ENCODE results near the gene ENO2. TPM values are rescaled to one million over a fixed set of nuclear protein-coding genes. Genes with fewer than 3 reads are reported as not detected.

ENO2 gene
- total RNA-seq, 1 experiment from 2014 or later = 33.5 TPM

- no peak for DNase-seq (ENCODE audit: low read depth, low spot score)
- in situ Hi-C loops (cut with HindIII; ENCODE audit: low pct_unique_long_range_greater_than_20kb, low sequenced_read_pairs) = no loop called here
- Histone ChIP-seq H3K4me3 (ENCODE audit: low read depth in 2 of 2, low read length in 2 of 2) (no peak overlapping the region), H3K27ac (ENCODE audit: low read length) (no peak overlapping the region), H3K36me3 (ENCODE audit: control insufficient read depth, insufficient read depth, low read length) (no peaks in the 10 kb centered on the region), H3K9me3 (ENCODE audit: control insufficient read depth, insufficient read depth, low read depth, low read length) (no peaks in the 10 kb centered on the region), H3K4me1 (ENCODE audit: control insufficient read depth, insufficient read depth, low read length) (no peaks in the 10 kb centered on the region; the same call in 1 of the 2 replicates), H3K27me3 (ENCODE audit: control insufficient read depth, insufficient read depth, low read length) (no peaks in the 10 kb centered on the region)
- no peak for ATAC-seq
- TF ChIP-seq POLR2AphosphoS5 (IDR thresholded peaks at IDR 0.05; ENCODE audit: low read depth, low read length) = no peak
- TF ChIP-seq, protein P1, sequence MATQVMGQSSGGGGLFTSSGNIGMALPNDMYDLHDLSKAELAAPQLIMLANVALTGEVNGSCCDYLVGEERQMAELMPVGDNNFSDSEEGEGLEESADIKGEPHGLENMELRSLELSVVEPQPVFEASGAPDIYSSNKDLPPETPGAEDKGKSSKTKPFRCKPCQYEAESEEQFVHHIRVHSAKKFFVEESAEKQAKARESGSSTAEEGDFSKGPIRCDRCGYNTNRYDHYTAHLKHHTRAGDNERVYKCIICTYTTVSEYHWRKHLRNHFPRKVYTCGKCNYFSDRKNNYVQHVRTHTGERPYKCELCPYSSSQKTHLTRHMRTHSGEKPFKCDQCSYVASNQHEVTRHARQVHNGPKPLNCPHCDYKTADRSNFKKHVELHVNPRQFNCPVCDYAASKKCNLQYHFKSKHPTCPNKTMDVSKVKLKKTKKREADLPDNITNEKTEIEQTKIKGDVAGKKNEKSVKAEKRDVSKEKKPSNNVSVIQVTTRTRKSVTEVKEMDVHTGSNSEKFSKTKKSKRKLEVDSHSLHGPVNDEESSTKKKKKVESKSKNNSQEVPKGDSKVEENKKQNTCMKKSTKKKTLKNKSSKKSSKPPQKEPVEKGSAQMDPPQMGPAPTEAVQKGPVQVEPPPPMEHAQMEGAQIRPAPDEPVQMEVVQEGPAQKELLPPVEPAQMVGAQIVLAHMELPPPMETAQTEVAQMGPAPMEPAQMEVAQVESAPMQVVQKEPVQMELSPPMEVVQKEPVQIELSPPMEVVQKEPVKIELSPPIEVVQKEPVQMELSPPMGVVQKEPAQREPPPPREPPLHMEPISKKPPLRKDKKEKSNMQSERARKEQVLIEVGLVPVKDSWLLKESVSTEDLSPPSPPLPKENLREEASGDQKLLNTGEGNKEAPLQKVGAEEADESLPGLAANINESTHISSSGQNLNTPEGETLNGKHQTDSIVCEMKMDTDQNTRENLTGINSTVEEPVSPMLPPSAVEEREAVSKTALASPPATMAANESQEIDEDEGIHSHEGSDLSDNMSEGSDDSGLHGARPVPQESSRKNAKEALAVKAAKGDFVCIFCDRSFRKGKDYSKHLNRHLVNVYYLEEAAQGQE (IDR thresholded peaks at IDR 0.05; ENCODE audit: insufficient read depth in 1 of 2, low read depth in 2 of 2, low read length in 1 of 2) = no peak
- TF ChIP-seq SIN3A (IDR thresholded peaks at IDR 0.05; ENCODE audit: borderline replicate concordance, insufficient read depth, low read depth, low read length) = no peak
- TF ChIP-seq CTCF (IDR thresholded peaks at IDR 0.05) = no peak
- TF ChIP-seq TCF7L2 (IDR thresholded peaks at IDR 0.05; ENCODE audit: low read depth, low read length) = no peak
- ChIA-PET POLR2A (no interaction called here), CTCF (no interaction called here)
- BruUV-seq (replicated peaks) = no TSS peak
- intact Hi-C loops (cut with micrococcal nuclease; ENCODE audit: unreplicated experiment) = no loop called here
Measured at GRCh38 chr12:6902448-6902847, 11.9 kb upstream of the ENO2 start.

GRCh38 chr12:6903722-6904121, 10.7 kb upstream of the ENO2 start:
- ChIA-PET POLR2A (no interaction called here), CTCF (no interaction called here)
- H3K4me3 ChIP-seq (ENCODE audit: low read depth in 2 of 2, low read length in 2 of 2) = no peak overlapping the region
- H3K27me3 ChIP-seq (ENCODE audit: control insufficient read depth, insufficient read depth, low read length) = no peaks in the 10 kb centered on the region
- no peak for TF ChIP-seq SIN3A (IDR thresholded peaks at IDR 0.05; ENCODE audit: borderline replicate concordance, insufficient read depth, low read depth, low read length)
- no peak for TF ChIP-seq TCF7L2 (IDR thresholded peaks at IDR 0.05; ENCODE audit: low read depth, low read length)
- TF ChIP-seq CTCF (IDR thresholded peaks at IDR 0.05) = no peak
- TF ChIP-seq, protein P1 (IDR thresholded peaks at IDR 0.05; ENCODE audit: insufficient read depth in 1 of 2, low read depth in 2 of 2, low read length in 1 of 2) = no peak
- TF ChIP-seq POLR2AphosphoS5 (IDR thresholded peaks at IDR 0.05; ENCODE audit: low read depth, low read length) = no peak
- ATAC-seq (no peak), DNase-seq (ENCODE audit: low read depth, low spot score) (no peak)
- no peaks in the 10 kb centered on the region; the same call in 1 of the 2 replicates for H3K4me1 ChIP-seq (ENCODE audit: control insufficient read depth, insufficient read depth, low read length)
- no TSS peak for BruUV-seq (replicated peaks)
- no peaks in the 10 kb centered on the region for H3K36me3 ChIP-seq (ENCODE audit: control insufficient read depth, insufficient read depth, low read length)
- in situ Hi-C loops (cut with HindIII; ENCODE audit: low pct_unique_long_range_greater_than_20kb, low sequenced_read_pairs) = no loop called here
- no peaks in the 10 kb centered on the region for H3K9me3 ChIP-seq (ENCODE audit: control insufficient read depth, insufficient read depth, low read depth, low read length)
- no peak overlapping the region for H3K27ac ChIP-seq (ENCODE audit: low read length)
- intact Hi-C loops (cut with micrococcal nuclease; ENCODE audit: unreplicated experiment) = no loop called here
